Right atrium auricular region (tissue), 2 donors: ENCODE data around the gene MYCBP2. TPM values are rescaled to one million over a fixed set of nuclear protein-coding genes. Genes with fewer than 3 reads are reported as not detected.

Experiments used
- DNase-seq: peaks from one replicate; pipeline ENCODE4 v3.0.0-alpha.2; 2019; ENCODE audit warnings: low spot score
- H3K27ac ChIP-seq, 2 donors: fragments of 200-600 bp; sonication (generic); 1 replicate in 1 of 2; 2 replicates in 1 of 2; pipeline ENCODE4 v1.5.1; 2016 to 2019
- H3K27me3 ChIP-seq, 2 donors: fragments of 200-600 bp; sonication (generic); one replicate each; pipeline versions ENCODE4 v1.5.1 to v1.6.0; 2017 to 2019
- H3K36me3 ChIP-seq: fragments of 200-600 bp; sonication (generic); one replicate; pipeline ENCODE4 v1.5.1; 2016
- H3K4me1 ChIP-seq, 2 donors: fragments of 200-600 bp; sonication (generic); one replicate each; pipeline versions ENCODE4 v1.5.1 to v1.6.0; 2017 to 2019
- H3K4me3 ChIP-seq, 2 donors: fragments of 200-600 bp; sonication (generic); 1 replicate in 1 of 2; 2 replicates in 1 of 2; pipeline ENCODE4 v1.5.1; 2017 to 2019; ENCODE audit warnings: mild to moderate bottlenecking in 1 of 2, moderate library complexity in 1 of 2
- H3K9me3 ChIP-seq, 2 donors: fragments of 200-600 bp; sonication (generic); one replicate each; pipeline ENCODE4 v1.5.1; 2019
- total RNA-seq, 2 donors: library from RNA; depleted of rRNA; stranded (reverse); fragments of >200 nt; gene quantifications; one replicate each; pipeline ENCODE4 v1.1.0, GENCODE V29; 2016
- TF ChIP-seq, protein P1 (sequence below), 2 donors: fragments of 200-600 bp; sonication (generic); IDR thresholded peaks; one replicate each; pipeline ENCODE4 v1.5.1; 2019; ENCODE audit warnings: antibody characterized with exemption in 2 of 2

The MYCBP2 gene
- total RNA-seq, 2 donors from 2014 or later: 78.6 to 91.2 TPM

- no peak overlapping the region for H3K4me3 ChIP-seq
- no peaks in the 10 kb centered on the region for H3K27me3 ChIP-seq
- peaks cover 0 to 46% of the 10 kb centered on the region in 2 donors for H3K4me1 ChIP-seq
- no peaks in the 10 kb centered on the region for H3K9me3 ChIP-seq
- DNase-seq: no peak
- TF ChIP-seq, protein P1, sequence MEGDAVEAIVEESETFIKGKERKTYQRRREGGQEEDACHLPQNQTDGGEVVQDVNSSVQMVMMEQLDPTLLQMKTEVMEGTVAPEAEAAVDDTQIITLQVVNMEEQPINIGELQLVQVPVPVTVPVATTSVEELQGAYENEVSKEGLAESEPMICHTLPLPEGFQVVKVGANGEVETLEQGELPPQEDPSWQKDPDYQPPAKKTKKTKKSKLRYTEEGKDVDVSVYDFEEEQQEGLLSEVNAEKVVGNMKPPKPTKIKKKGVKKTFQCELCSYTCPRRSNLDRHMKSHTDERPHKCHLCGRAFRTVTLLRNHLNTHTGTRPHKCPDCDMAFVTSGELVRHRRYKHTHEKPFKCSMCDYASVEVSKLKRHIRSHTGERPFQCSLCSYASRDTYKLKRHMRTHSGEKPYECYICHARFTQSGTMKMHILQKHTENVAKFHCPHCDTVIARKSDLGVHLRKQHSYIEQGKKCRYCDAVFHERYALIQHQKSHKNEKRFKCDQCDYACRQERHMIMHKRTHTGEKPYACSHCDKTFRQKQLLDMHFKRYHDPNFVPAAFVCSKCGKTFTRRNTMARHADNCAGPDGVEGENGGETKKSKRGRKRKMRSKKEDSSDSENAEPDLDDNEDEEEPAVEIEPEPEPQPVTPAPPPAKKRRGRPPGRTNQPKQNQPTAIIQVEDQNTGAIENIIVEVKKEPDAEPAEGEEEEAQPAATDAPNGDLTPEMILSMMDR (IDR thresholded peaks at IDR 0.05): no peak
- no peaks in the 10 kb centered on the region for H3K36me3 ChIP-seq
- H3K27ac ChIP-seq: no peak overlapping the region
Observed at GRCh38 chr13:77305266-77305665, 21.6 kb downstream of the MYCBP2 start.

DNA sequence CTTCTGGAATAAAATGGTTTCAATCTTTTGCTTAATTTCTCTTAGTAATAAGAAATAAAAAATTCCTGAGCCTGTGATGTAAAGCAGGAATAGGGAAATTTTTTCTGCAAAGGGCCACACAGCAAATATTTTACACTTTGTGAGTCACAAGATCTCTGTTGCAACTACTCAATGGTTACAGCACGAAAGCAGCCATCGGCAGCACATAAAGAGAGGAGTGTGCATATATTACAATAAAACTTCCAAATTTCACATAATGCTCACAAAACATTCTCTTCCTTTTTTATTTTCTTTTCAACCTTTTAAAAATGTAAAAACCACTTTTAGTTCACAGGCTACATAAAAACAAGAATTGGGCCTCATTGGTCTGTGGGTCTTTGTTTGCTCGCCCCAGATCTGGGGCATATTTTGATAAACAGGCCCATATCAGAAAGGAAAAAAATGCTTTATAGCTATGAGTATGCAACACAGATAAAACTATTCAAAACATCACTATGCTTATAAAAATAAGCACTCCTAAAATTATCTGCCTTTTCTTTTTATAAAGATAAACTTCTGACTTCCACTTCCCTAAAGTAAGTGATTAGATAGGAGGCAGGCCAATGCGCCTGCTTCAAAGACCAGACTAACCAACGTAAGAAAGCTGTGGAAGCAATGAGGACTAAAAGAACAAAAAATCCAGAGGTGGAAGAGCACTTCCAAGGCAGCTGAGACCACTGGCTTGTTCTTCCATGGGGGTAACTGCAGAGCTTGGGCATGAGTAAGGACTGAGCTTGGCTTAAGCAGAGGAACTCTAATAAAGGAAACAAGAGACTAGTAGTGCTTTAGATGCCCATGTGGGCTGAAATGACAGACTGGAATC, 26.5 kb downstream of the MYCBP2 start:
- Histone ChIP-seq H3K27me3 (no peaks in the 10 kb centered on the region), H3K36me3 (no peaks in the 10 kb centered on the region), H3K4me1 (peaks cover 0 to 25% of the 10 kb centered on the region in 2 donors), H3K9me3 (no peaks in the 10 kb centered on the region), H3K4me3 (no peak overlapping the region), H3K27ac (peak overlapping the region in 1 of 2 donors; percentile 16)
- TF ChIP-seq, protein P1 (IDR thresholded peaks at IDR 0.05): no peak
- no peak for DNase-seq

- TF ChIP-seq, protein P1 (IDR thresholded peaks at IDR 0.05): no peak
- H3K4me1 ChIP-seq: peaks cover 0 to 25% of the 10 kb centered on the region in 2 donors
- H3K27ac ChIP-seq: no peak overlapping the region
Observed at GRCh38 chr13:77299587-77299986, 27.3 kb downstream of the MYCBP2 start.

GRCh38 chr13:77298426-77298825, 28.5 kb downstream of the MYCBP2 start:
- Histone ChIP-seq H3K9me3 (no peaks in the 10 kb centered on the region), H3K36me3 (peaks cover 6% of the 10 kb centered on the region), H3K4me3 (no peak overlapping the region), H3K27me3 (no peaks in the 10 kb centered on the region), H3K27ac (no peak overlapping the region), H3K4me1 (peaks cover 0 to 25% of the 10 kb centered on the region in 2 donors)
- DNase-seq: no peak
- TF ChIP-seq, protein P1 (IDR thresholded peaks at IDR 0.05): no peak

More at GRCh38 chr13:77299587-77299986, 27.3 kb downstream of the MYCBP2 start:
- Histone ChIP-seq H3K36me3 (no peaks in the 10 kb centered on the region), H3K27me3 (no peaks in the 10 kb centered on the region), H3K9me3 (no peaks in the 10 kb centered on the region), H3K4me3 (no peak overlapping the region)
- no peak for DNase-seq

DNA sequence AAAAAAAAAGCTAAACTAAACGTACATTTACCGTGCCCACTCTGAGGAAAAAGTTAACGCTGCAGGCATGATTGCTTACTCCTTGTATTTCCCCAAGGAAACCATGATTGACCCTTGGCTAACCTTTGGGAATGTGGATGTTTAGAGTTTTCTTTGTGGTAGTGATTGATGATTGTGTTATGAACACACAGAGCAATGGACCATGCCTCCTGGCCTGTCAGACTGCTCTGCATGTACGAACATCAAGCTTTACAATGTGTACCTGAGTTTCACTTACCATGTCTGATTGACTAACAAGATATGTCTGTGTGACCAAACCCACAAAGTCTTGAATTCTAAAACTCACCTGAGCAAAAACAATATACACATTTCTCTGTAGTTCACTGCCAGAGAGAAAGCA, 35.1 kb downstream of the MYCBP2 start:
- Histone ChIP-seq H3K36me3 (peaks cover 19% of the 10 kb centered on the region), H3K27ac (no peak overlapping the region), H3K27me3 (no peaks in the 10 kb centered on the region), H3K4me3 (no peak overlapping the region), H3K9me3 (peaks cover 0 to 8% of the 10 kb centered on the region in 2 donors), H3K4me1 (peaks cover 0 to under 1% of the 10 kb centered on the region in 2 donors)
- no peak for DNase-seq
- TF ChIP-seq, protein P1 (IDR thresholded peaks at IDR 0.05): no peak
